AG08396 (cell line): ENCODE results near the gene NDUFS4.
"Not testable (repeated sequence)": the region's sequence is repeated elsewhere in the genome, so short reads cannot be mapped to it uniquely, and the experiment has no call there.

Experiments used
- DNase-seq: peaks from one replicate; pipeline ENCODE4 v3.0.0; 2012; ENCODE audit warnings: low spot score, mixed read lengths

Gene NDUFS4

GRCh38 chr5:53665313-53665712 lies 104.9 kb downstream of the NDUFS4 start:
- DNase-seq, result not testable (repeated sequence)

- DNase-seq, result no peak
Observed at GRCh38 chr5:53667621-53668020, 107.2 kb downstream of the NDUFS4 start.

GRCh38 chr5:53671447-53671846 lies 111.0 kb downstream of the NDUFS4 start:
- no peak for DNase-seq

- no peak for DNase-seq
Observed at GRCh38 chr5:53674121-53674520, 113.7 kb downstream of the NDUFS4 start.

- no peak for DNase-seq
Observed at GRCh38 chr5:53677632-53678031, 117.2 kb downstream of the NDUFS4 start.

- DNase-seq, result peak; percentile 26
Observed at GRCh38 chr5:53678981-53679660, 118.7 kb downstream of the NDUFS4 start.

- DNase-seq, result no peak
Observed at GRCh38 chr5:53681079-53681478, 120.6 kb downstream of the NDUFS4 start.

GRCh38 chr5:53691014-53691413 lies 130.6 kb downstream of the NDUFS4 start:
- no peak for DNase-seq

- no peak for DNase-seq
Observed at GRCh38 chr5:53694520-53695022, 134.1 kb downstream of the NDUFS4 start.

GRCh38 chr5:53710405-53710804 lies 150.0 kb downstream of the NDUFS4 start:
- DNase-seq, result not testable (repeated sequence)

GRCh38 chr5:53712327-53712726 lies 151.9 kb downstream of the NDUFS4 start:
- no peak for DNase-seq

- DNase-seq, result no peak
Observed at GRCh38 chr5:53713978-53714666, 153.7 kb downstream of the NDUFS4 start.

GRCh38 chr5:53714667-53715010 lies 154.2 kb downstream of the NDUFS4 start:
- no peak for DNase-seq

- no peak for DNase-seq
Observed at GRCh38 chr5:53726121-53726520, 165.7 kb downstream of the NDUFS4 start.

- no peak for DNase-seq
Observed at GRCh38 chr5:53730943-53731342, 170.5 kb downstream of the NDUFS4 start.
